IgD-negative memory B cell (primary cell): ENCODE data around the gene KAT7. TPM values are rescaled to one million over a fixed set of nuclear protein-coding genes. Genes with fewer than 3 reads are reported as not detected.
A peak's percentile ranks its signal among the peaks of the same experiment; 100 is the strongest.

Source experiments
- H3K27ac Mint-ChIP-seq, 3 donors: one replicate each; pipeline ENCODE4 v1.8.0; 2020 to 2022; ENCODE audit warnings: mild to moderate bottlenecking in 3 of 3, mixed read lengths in 3 of 3, moderate library complexity in 1 of 3
- H3K27me3 Mint-ChIP-seq: one replicate; pipeline ENCODE4 v1.8.0; 2021; ENCODE audit warnings: mixed read lengths
- H3K36me3 Mint-ChIP-seq: one replicate; pipeline ENCODE4 v1.8.0; 2020; ENCODE audit warnings: mild to moderate bottlenecking, mixed read lengths
- H3K4me1 Mint-ChIP-seq, 3 donors: one replicate each; pipeline ENCODE4 v1.8.0; 2020 to 2022; ENCODE audit warnings: mixed read lengths in 3 of 3, mild to moderate bottlenecking in 1 of 3
- H3K4me3 Mint-ChIP-seq, 4 donors: one replicate each; pipeline ENCODE4 v1.8.0; 2020 to 2022; ENCODE audit warnings: mild to moderate bottlenecking in 4 of 4, mixed read lengths in 4 of 4, moderate library complexity in 3 of 4
- H3K9me3 Mint-ChIP-seq, 3 donors: one replicate each; pipeline ENCODE4 v1.8.0; 2020 to 2021; ENCODE audit warnings: mixed read lengths in 3 of 3, mild to moderate bottlenecking in 1 of 3
- polyA plus RNA-seq: library from polyadenylated mRNA; unstranded; fragments of 300-500 nt; fragmentation: Illumina TruSeq; gene quantifications from one replicate; pipeline ENCODE4 v1.2.3, GENCODE V29; 2021

Gene KAT7
- polyA plus RNA-seq, 1 donor from 2014 or later, result 48.6 TPM

- Mint-ChIP-seq H3K36me3 (no peaks in the 10 kb centered on the region), H3K4me1 (peaks cover 0 to 2% (median 0%) of the 10 kb centered on the region in 3 donors), H3K9me3 (no peaks in the 10 kb centered on the region), H3K27ac (no peak overlapping the region), H3K4me3 (no peak overlapping the region), H3K27me3 (peaks cover 21% of the 10 kb centered on the region)
Observed at GRCh38 chr17:49873466-49873865, 85.0 kb downstream of the KAT7 start.

GRCh38 chr17:49873926-49874325 is 85.4 kb downstream of the KAT7 start:
- Mint-ChIP-seq H3K27me3 (peaks cover 21% of the 10 kb centered on the region), H3K36me3 (no peaks in the 10 kb centered on the region), H3K9me3 (no peaks in the 10 kb centered on the region), H3K4me1 (peaks cover 0 to 2% (median 0%) of the 10 kb centered on the region in 3 donors), H3K27ac (no peak overlapping the region), H3K4me3 (no peak overlapping the region)

GRCh38 chr17:49874911-49875310 is 86.4 kb downstream of the KAT7 start:
- H3K4me3 Mint-ChIP-seq, result no peak overlapping the region
- H3K27ac Mint-ChIP-seq, result peak overlapping the region in 1 of 3 donors; percentile 82
- H3K9me3 Mint-ChIP-seq, result no peaks in the 10 kb centered on the region
- H3K4me1 Mint-ChIP-seq, result peaks cover 0 to 2% (median 0%) of the 10 kb centered on the region in 3 donors
- peaks cover 2% of the 10 kb centered on the region for H3K36me3 Mint-ChIP-seq
- peaks cover 31% of the 10 kb centered on the region for H3K27me3 Mint-ChIP-seq

GRCh38 chr17:49875685-49876084 is 87.2 kb downstream of the KAT7 start:
- Mint-ChIP-seq H3K27me3 (peaks cover 36% of the 10 kb centered on the region), H3K27ac (no peak overlapping the region), H3K36me3 (peaks cover 2% of the 10 kb centered on the region), H3K9me3 (no peaks in the 10 kb centered on the region), H3K4me1 (peaks cover 0 to 2% (median 0%) of the 10 kb centered on the region in 3 donors), H3K4me3 (peak overlapping the region in 1 of 4 donors; percentile 17)

GRCh38 chr17:49878931-49879904 is 90.7 kb downstream of the KAT7 start:
- peak overlapping the region in 2 of 4 donors; percentile 11 to 40 for H3K4me3 Mint-ChIP-seq
- peaks cover 2% of the 10 kb centered on the region for H3K36me3 Mint-ChIP-seq
- no peaks in the 10 kb centered on the region for H3K4me1 Mint-ChIP-seq
- H3K9me3 Mint-ChIP-seq, result no peaks in the 10 kb centered on the region
- H3K27me3 Mint-ChIP-seq, result peaks cover 46% of the 10 kb centered on the region
- no peak overlapping the region for H3K27ac Mint-ChIP-seq

GRCh38 chr17:49880291-49881053 is 92.0 kb downstream of the KAT7 start:
- H3K4me3 Mint-ChIP-seq, result peak overlapping the region in 1 of 4 donors; percentile 85
- H3K27me3 Mint-ChIP-seq, result peaks cover 50% of the 10 kb centered on the region
- peak overlapping the region in 1 of 3 donors; percentile 64 for H3K27ac Mint-ChIP-seq
- peaks cover 2% of the 10 kb centered on the region for H3K36me3 Mint-ChIP-seq
- no peaks in the 10 kb centered on the region for H3K9me3 Mint-ChIP-seq
- H3K4me1 Mint-ChIP-seq, result no peaks in the 10 kb centered on the region

GRCh38 chr17:49881054-49881402 is 92.5 kb downstream of the KAT7 start:
- no peaks in the 10 kb centered on the region for H3K4me1 Mint-ChIP-seq
- H3K27ac Mint-ChIP-seq, result peak overlapping the region in 1 of 3 donors; percentile 64
- H3K27me3 Mint-ChIP-seq, result peaks cover 54% of the 10 kb centered on the region
- H3K36me3 Mint-ChIP-seq, result peaks cover 2% of the 10 kb centered on the region
- no peaks in the 10 kb centered on the region for H3K9me3 Mint-ChIP-seq
- H3K4me3 Mint-ChIP-seq, result no peak overlapping the region

GRCh38 chr17:49882434-49882833 is 94.0 kb downstream of the KAT7 start:
- H3K27ac Mint-ChIP-seq, result no peak overlapping the region
- no peak overlapping the region for H3K4me3 Mint-ChIP-seq
- H3K36me3 Mint-ChIP-seq, result peaks cover 2% of the 10 kb centered on the region
- peaks cover 51% of the 10 kb centered on the region for H3K27me3 Mint-ChIP-seq
- no peaks in the 10 kb centered on the region for H3K9me3 Mint-ChIP-seq
- no peaks in the 10 kb centered on the region for H3K4me1 Mint-ChIP-seq

Other genes with a start within 250 kb of the KAT7 start
- gene NXPH3, start 212.8 kb upstream of the KAT7 start, polyA plus RNA-seq, result not detected
- 90.5 TPM for gene SPOP, start 110.6 kb upstream of the KAT7 start, polyA plus RNA-seq
- gene SLC35B1, start 80.7 kb upstream of the KAT7 start, polyA plus RNA-seq, result 27.7 TPM
- gene FAM117A, start 24.6 kb upstream of the KAT7 start, polyA plus RNA-seq, result 81.6 TPM
- gene TAC4, start 59.4 kb downstream of the KAT7 start, polyA plus RNA-seq, result not detected
- not detected for gene DLX4, start 180.5 kb downstream of the KAT7 start, polyA plus RNA-seq
- not detected for gene DLX3, start 206.5 kb downstream of the KAT7 start, polyA plus RNA-seq